K562 (cell line): Measurements from ENCODE around the gene RASEF. TPM values are rescaled to one million over a fixed set of nuclear protein-coding genes. Genes with fewer than 3 reads are reported as not detected.

ENCODE experiments used
- ATAC-seq: fragments of 200-7000 bp; cut with Tn5 transposase; 3 replicates; pipeline ENCODE4 v1.9.1; 2020; ENCODE audit warnings: moderate library complexity
- BruUV-seq: library from RNA; stranded (reverse); fragments of 400-500 nt; replicated peaks from 2 replicates; lab custom pipeline; 2021; lab: Mats Ljungman, UMichigan
- CTCF ChIA-PET: fragments of 300-600 bp; formaldehyde crosslinking; extraction: SDS; loops from one replicate; lab custom pipeline; 2021; ENCODE audit warnings: low intra/inter-chr PET ratio; lab: Yijun Ruan, JAX
- POLR2A ChIA-PET: fragments of 300-600, 350-650 bp; sonication (Branson Sonifier 250); formaldehyde crosslinking; extraction: SDS; loops from one replicate; lab custom pipeline; 2021; ENCODE audit warnings: antibody characterized with exemption, inconsistent platforms; lab: Yijun Ruan, JAX
- DNase-seq, 4 experiments: peaks; one replicate each; pipeline versions ENCODE4 v3.0.0 to v3.0.0-alpha.2; 2011 to 2018; ENCODE audit warnings: low spot score in 3 of 4, mixed read lengths in 3 of 4; ENCODE audit errors: extremely low read depth in 1 of 4
- FAIRE-seq: peaks from 2 replicates; lab custom pipeline; 2011; peaks lifted over from hg19 to GRCh38; lab: Jason Lieb, UNC
- H2AFZ ChIP-seq: 2 replicates; pipeline ENCODE4 v1.6.0; 2011; ENCODE audit warnings: low read depth, low read length, control low read depth, inconsistent platforms
- H3K27ac ChIP-seq: fragments of 200-600 bp; 3 replicates; pipeline ENCODE4 v1.8.0; 2011; ENCODE audit warnings: low read depth, mild to moderate bottlenecking, control low read depth, inconsistent platforms, low read length, moderate library complexity, mixed read lengths; ENCODE audit errors: extremely low read depth
- H3K27me3 ChIP-seq, 2 experiments: fragments of 300-600 bp in 1 of 2; 2 replicates in 1 of 2; 3 replicates in 1 of 2; pipeline versions ENCODE4 v1.6.0 to v1.8.0; 2011; ENCODE audit warnings: inconsistent platforms in 2 of 2, low read length in 2 of 2, mild to moderate bottlenecking in 1 of 2, mixed read lengths in 1 of 2, moderate library complexity in 1 of 2; ENCODE audit not compliant: control insufficient read depth in 2 of 2, insufficient read depth in 2 of 2
- H3K36me3 ChIP-seq: fragments of 300-600 bp; 3 replicates; pipeline ENCODE4 v1.8.0; 2011; ENCODE audit warnings: mild to moderate bottlenecking, low read length, inconsistent platforms; ENCODE audit not compliant: control insufficient read depth, insufficient read depth
- H3K4me1 ChIP-seq, 2 experiments: fragments of 200-600 bp in 1 of 2; replicated peaks in 1 of 2; 2 replicates in 1 of 2; 3 replicates in 1 of 2; pipeline versions ENCODE4 v1.5.1 to v1.8.0; 2011; ENCODE audit warnings: inconsistent platforms in 2 of 2, low read length in 2 of 2, mild to moderate bottlenecking in 1 of 2, mixed read lengths in 1 of 2, moderate library complexity in 1 of 2; ENCODE audit not compliant: control insufficient read depth in 2 of 2, insufficient read depth in 2 of 2
- H3K4me2 ChIP-seq: 2 replicates; pipeline ENCODE4 v1.6.1; 2011; ENCODE audit warnings: low read length, control low read depth, inconsistent platforms, mixed read lengths; ENCODE audit not compliant: insufficient read depth
- H3K4me3 ChIP-seq: fragments of 200-600 bp; sonication (generic), shearing (Covaris generic); 2 replicates; pipeline ENCODE4 v1.5.1; 2016; ENCODE audit warnings: control low read depth, inconsistent platforms
- H3K79me2 ChIP-seq: fragments of 200-600 bp; 3 replicates; pipeline ENCODE4 v1.8.0; 2011; ENCODE audit warnings: low read length, inconsistent platforms; ENCODE audit not compliant: control insufficient read depth, insufficient read depth
- H3K9ac ChIP-seq, 2 experiments: 2 replicates each; pipeline versions ENCODE4 v1.6.0 to v1.6.1; 2011; ENCODE audit warnings: low read depth in 2 of 2, low read length in 2 of 2, control low read depth in 1 of 2, inconsistent platforms in 1 of 2, mild to moderate bottlenecking in 1 of 2, mixed read lengths in 1 of 2; ENCODE audit not compliant: insufficient read depth in 1 of 2
- H3K9me1 ChIP-seq: one replicate; pipeline ENCODE4 v1.6.0; 2011; ENCODE audit warnings: inconsistent platforms, mild to moderate bottlenecking, low read length, moderate library complexity; ENCODE audit not compliant: control insufficient read depth, insufficient read depth
- H3K9me3 ChIP-seq: replicated peaks from 2 replicates; pipeline ENCODE4 v1.5.1; 2011; ENCODE audit warnings: low read depth, low read length, inconsistent platforms; ENCODE audit not compliant: control insufficient read depth, insufficient read depth
- H4K20me1 ChIP-seq: replicated peaks from 2 replicates; pipeline ENCODE4 v1.6.1; 2011; ENCODE audit warnings: low read length, inconsistent platforms, mixed read lengths; ENCODE audit not compliant: control insufficient read depth, insufficient read depth
- BCOR ChIP-seq: fragments of 450-650 bp; IDR thresholded peaks from 2 replicates; pipeline ENCODE4 v1.6.1; 2016
- CBFA2T3 ChIP-seq: fragments of 450-650 bp; IDR thresholded peaks from 2 replicates; pipeline ENCODE4 v1.6.1; 2017
- CBX8 ChIP-seq: fragments of 200-600 bp; sonication (generic); IDR thresholded peaks from 2 replicates; pipeline ENCODE4 v1.6.1; 2012; ENCODE audit warnings: borderline replicate concordance, mixed run types, low read depth, mild to moderate bottlenecking, moderate library complexity, mixed read lengths, low read length, control low read depth, inconsistent platforms; ENCODE audit not compliant: poor library complexity, severe bottlenecking; ENCODE audit errors: extremely low read depth
- CHD1 ChIP-seq: fragments of 200-600 bp; sonication (generic); IDR thresholded peaks from one replicate; pipeline ENCODE4 v1.6.1; 2012; ENCODE audit warnings: mild to moderate bottlenecking, moderate library complexity, low read length, inconsistent platforms
- MBD2 ChIP-seq: sonication (generic); IDR thresholded peaks from 2 replicates; pipeline ENCODE4 v1.6.1; 2016; ENCODE audit warnings: low read depth, borderline replicate concordance
- PML ChIP-seq: IDR thresholded peaks from 2 replicates; pipeline ENCODE4 v1.6.1; 2012; ENCODE audit warnings: low read length, inconsistent platforms
- SRSF9 ChIP-seq: fragments of 200-400 bp; formaldehyde crosslinking; IDR thresholded peaks from 2 replicates; pipeline ENCODE4 v1.6.1; 2017; ENCODE audit warnings: low read depth, low read length, borderline replicate concordance
- STAG1 ChIP-seq: sonication (generic); formaldehyde crosslinking; IDR thresholded peaks from 2 replicates; pipeline ENCODE4 v1.5.0; 2020; ENCODE audit warnings: missing genetic modification reagents, borderline replicate concordance
- TBP ChIP-seq: optimal IDR thresholded peaks from 2 replicates; pipeline ENCODE3; 2011; ENCODE audit warnings: low read depth, low read length, improper control_type of control experiment
- ZSCAN32 ChIP-seq: fragments of 450-650 bp; formaldehyde crosslinking; IDR thresholded peaks from 2 replicates; pipeline ENCODE4 v1.4.0; 2020; ENCODE audit warnings: mild to moderate bottlenecking, moderate library complexity
- WGBS: fragments of 100-300 bp; shearing (Covaris generic); methylation state at CpG from one replicate; pipeline ENCODE4 v1.1.6; 2016; ENCODE audit warnings: low coverage, mixed read lengths; ENCODE audit not compliant: insufficient coverage; ENCODE audit errors: missing lambda C conversion rate; 5-methylcytosine and 5-hydroxymethylcytosine counted together
- in situ Hi-C: fragments of 300-500 bp; cut with MboI; formaldehyde crosslinking; loops from 4 replicates; pipeline ENCODE4 v1.15.0; 2018; ENCODE audit warnings: inconsistent platforms, mixed read lengths
- intact Hi-C: fragments of 100-400 bp; cut with micrococcal nuclease; formaldehyde crosslinking; loops from 2 replicates; pipeline ENCODE4 v1.14.2; 2022
- polyA plus RNA-seq, 8 experiments: library from polyadenylated mRNA; depleted of rRNA in 4 of 8; stranded (reverse) in 5 of 8; unstranded in 3 of 8; fragments of >200 nt; fragmentation: Nextera tagmentation in 2 of 8; fragmentation: Illumina TruSeq in 1 of 8; extraction: Ambion mirVana in 2 of 8; extraction: Trizol in 1 of 8; gene quantifications; 2 replicates each; pipeline versions ENCODE4 v1.2.1 to v1.2.3, GENCODE V29; 2011 to 2014; ENCODE audit warnings: inconsistent platforms in 1 of 8, missing spikeins in 1 of 8
- total RNA-seq, 7 experiments: library from RNA; depleted of rRNA in 6 of 7; stranded (reverse); fragments of >200 nt in 6 of 7; fragmentation: Illumina TruSeq in 2 of 7; extraction: Trizol in 2 of 7; gene quantifications; 2 replicates each; pipeline versions ENCODE4 v1.2.1 to v1.2.3, GENCODE V29; 2011 to 2021; ENCODE audit warnings: low replicate concordance in 1 of 7
- TF ChIP-seq, protein P1 (sequence below): fragments of 450-650 bp; conservative IDR thresholded peaks from 2 replicates; pipeline ENCODE4 v1.6.1; 2016; ENCODE audit warnings: missing genetic modification characterization, low read depth, mild to moderate bottlenecking, control low read depth, missing compliant biosample characterization
- TF ChIP-seq, protein P2 (sequence below): sonication (generic); formaldehyde crosslinking; IDR thresholded peaks from 2 replicates; pipeline ENCODE4 v1.8.1; 2023; ENCODE audit warnings: mild to moderate bottlenecking, missing genetic modification reagents
- TF ChIP-seq, protein P3 (sequence below): fragments of 450-650 bp; formaldehyde crosslinking; IDR thresholded peaks from 2 replicates; pipeline ENCODE4 v1.4.0; 2022; ENCODE audit warnings: missing genetic modification characterization
- TF ChIP-seq, protein P4 (sequence below): sonication (generic); formaldehyde crosslinking; IDR thresholded peaks from 2 replicates; pipeline ENCODE4 v1.8.0; 2022; ENCODE audit warnings: mild to moderate bottlenecking, missing genetic modification reagents
- TF ChIP-seq, protein P5 (sequence below): fragments of 450-650 bp; IDR thresholded peaks from 2 replicates; pipeline ENCODE4 v1.6.1; 2016; ENCODE audit warnings: mild to moderate bottlenecking

RASEF gene
- total and polyA plus RNA-seq, 9 of the 15 experiments (the other 6 are each of a cell fraction or from before 2014, with no cell fraction given), result 0.01 to 0.18 (median 0.11) TPM; not detected in 4

DNA sequence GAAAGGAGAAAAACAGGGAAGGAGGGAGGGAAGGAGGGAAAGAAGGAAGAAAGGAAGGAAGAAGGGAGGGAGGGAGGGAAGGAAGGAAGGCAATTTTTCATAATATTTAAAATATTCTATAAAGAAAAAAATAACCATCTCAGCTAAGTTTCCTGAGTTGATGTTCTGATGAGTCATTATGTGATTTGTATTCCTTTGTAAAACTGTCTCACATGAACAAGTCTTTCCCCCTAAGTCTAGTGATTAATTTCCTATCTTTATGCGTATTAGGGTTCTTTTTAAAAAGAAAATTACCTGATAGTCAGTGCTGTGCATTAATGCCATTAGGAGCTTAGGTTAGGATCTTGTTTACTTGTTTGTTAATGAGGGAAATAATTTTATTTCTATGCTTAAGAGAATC, 94.1 kb downstream of the RASEF start (continued):
- TF ChIP-seq, protein P1, sequence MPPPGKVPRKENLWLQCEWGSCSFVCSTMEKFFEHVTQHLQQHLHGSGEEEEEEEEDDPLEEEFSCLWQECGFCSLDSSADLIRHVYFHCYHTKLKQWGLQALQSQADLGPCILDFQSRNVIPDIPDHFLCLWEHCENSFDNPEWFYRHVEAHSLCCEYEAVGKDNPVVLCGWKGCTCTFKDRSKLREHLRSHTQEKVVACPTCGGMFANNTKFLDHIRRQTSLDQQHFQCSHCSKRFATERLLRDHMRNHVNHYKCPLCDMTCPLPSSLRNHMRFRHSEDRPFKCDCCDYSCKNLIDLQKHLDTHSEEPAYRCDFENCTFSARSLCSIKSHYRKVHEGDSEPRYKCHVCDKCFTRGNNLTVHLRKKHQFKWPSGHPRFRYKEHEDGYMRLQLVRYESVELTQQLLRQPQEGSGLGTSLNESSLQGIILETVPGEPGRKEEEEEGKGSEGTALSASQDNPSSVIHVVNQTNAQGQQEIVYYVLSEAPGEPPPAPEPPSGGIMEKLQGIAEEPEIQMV (tag), result no peak
- TF ChIP-seq, protein P2, sequence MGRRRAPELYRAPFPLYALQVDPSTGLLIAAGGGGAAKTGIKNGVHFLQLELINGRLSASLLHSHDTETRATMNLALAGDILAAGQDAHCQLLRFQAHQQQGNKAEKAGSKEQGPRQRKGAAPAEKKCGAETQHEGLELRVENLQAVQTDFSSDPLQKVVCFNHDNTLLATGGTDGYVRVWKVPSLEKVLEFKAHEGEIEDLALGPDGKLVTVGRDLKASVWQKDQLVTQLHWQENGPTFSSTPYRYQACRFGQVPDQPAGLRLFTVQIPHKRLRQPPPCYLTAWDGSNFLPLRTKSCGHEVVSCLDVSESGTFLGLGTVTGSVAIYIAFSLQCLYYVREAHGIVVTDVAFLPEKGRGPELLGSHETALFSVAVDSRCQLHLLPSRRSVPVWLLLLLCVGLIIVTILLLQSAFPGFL, result no peak
- TF ChIP-seq ZSCAN32 (CRISPR knock-in tag), result no peak
- TF ChIP-seq, protein P3, sequence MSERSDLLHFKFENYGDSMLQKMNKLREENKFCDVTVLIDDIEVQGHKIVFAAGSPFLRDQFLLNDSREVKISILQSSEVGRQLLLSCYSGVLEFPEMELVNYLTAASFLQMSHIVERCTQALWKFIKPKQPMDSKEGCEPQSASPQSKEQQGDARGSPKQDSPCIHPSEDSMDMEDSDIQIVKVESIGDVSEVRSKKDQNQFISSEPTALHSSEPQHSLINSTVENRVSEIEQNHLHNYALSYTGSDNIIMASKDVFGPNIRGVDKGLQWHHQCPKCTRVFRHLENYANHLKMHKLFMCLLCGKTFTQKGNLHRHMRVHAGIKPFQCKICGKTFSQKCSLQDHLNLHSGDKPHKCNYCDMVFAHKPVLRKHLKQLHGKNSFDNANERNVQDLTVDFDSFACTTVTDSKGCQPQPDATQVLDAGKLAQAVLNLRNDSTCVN (CRISPR knock-in tag), result no peak

DNA sequence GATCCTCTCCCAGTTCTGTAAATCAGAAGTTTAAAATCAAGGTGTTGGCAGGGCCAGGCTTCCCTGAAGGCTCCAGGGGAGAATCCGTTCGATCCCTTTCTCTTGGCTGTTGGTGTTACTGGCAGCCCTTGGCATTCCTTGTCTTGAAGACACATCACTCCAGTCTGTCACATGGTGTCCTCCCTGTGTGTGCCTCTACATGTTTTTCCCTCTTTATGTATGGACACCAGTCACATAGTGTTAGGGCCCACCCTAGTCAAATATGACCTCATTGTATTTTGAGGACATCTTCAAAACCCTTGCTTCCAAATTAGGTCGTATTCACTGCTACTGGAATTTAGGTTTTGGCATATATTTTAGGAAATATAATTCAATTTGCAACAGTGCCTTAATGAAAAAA, 94.6 kb downstream of the RASEF start:
- Histone ChIP-seq H3K27ac (no peak overlapping the region), H3K9me1 (no peaks in the 10 kb centered on the region), H3K4me1 (no peaks in the 10 kb centered on the region), H3K79me2 (no peaks in the 10 kb centered on the region), H3K9me3 (no peaks in the 10 kb centered on the region), H3K9ac (no peak overlapping the region), H3K36me3 (no peaks in the 10 kb centered on the region), H3K27me3 (no peaks in the 10 kb centered on the region), H4K20me1 (no peaks in the 10 kb centered on the region), H2AFZ (no peak overlapping the region), H3K4me2 (no peak overlapping the region), H3K4me3 (no peak overlapping the region)
- ATAC-seq (no peak), DNase-seq (no peak), FAIRE-seq (no peak)
- POLR2A ChIA-PET, result interaction anchor here (0.6 kb wide), 1 partner anchor 47 kb away, joined by 3 read pairs; no protein-coding TSS in a partner anchor
- BruUV-seq, result no TSS peak
- in situ Hi-C loops, result no loop called here
- CTCF ChIA-PET, result no interaction called here
- intact Hi-C loops, result no loop called here
- 5% methylated on average over 3 of the region's 3 CpGs for WGBS
- TF ChIP-seq BCOR (no peak), CHD1 (no peak), STAG1 (CRISPR knock-in tag) (no peak), CBX8 (no peak), TBP (no peak), PML (no peak), SRSF9 (no peak), CBFA2T3 (no peak), MBD2 (no peak)
- TF ChIP-seq, protein P4, sequence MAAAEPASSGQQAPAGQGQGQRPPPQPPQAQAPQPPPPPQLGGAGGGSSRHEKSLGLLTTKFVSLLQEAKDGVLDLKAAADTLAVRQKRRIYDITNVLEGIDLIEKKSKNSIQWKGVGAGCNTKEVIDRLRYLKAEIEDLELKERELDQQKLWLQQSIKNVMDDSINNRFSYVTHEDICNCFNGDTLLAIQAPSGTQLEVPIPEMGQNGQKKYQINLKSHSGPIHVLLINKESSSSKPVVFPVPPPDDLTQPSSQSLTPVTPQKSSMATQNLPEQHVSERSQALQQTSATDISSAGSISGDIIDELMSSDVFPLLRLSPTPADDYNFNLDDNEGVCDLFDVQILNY (CRISPR knock-in tag), result no peak
- TF ChIP-seq, protein P5, sequence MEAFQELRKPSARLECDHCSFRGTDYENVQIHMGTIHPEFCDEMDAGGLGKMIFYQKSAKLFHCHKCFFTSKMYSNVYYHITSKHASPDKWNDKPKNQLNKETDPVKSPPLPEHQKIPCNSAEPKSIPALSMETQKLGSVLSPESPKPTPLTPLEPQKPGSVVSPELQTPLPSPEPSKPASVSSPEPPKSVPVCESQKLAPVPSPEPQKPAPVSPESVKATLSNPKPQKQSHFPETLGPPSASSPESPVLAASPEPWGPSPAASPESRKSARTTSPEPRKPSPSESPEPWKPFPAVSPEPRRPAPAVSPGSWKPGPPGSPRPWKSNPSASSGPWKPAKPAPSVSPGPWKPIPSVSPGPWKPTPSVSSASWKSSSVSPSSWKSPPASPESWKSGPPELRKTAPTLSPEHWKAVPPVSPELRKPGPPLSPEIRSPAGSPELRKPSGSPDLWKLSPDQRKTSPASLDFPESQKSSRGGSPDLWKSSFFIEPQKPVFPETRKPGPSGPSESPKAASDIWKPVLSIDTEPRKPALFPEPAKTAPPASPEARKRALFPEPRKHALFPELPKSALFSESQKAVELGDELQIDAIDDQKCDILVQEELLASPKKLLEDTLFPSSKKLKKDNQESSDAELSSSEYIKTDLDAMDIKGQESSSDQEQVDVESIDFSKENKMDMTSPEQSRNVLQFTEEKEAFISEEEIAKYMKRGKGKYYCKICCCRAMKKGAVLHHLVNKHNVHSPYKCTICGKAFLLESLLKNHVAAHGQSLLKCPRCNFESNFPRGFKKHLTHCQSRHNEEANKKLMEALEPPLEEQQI, result no peak
